PFSK-1 (cell line): ENCODE data around the gene ZNF627. TPM values are rescaled to one million over a fixed set of nuclear protein-coding genes. Genes with fewer than 3 reads are reported as not detected.
A peak's percentile ranks its signal among the peaks of the same experiment; 100 is the strongest.

ENCODE experiments used
- FOXP2 ChIP-seq: optimal IDR thresholded peaks from 2 replicates; pipeline ENCODE3; 2011; ENCODE audit warnings: borderline replicate concordance, control low read depth, inconsistent platforms; ENCODE audit not compliant: insufficient read depth; ENCODE audit errors: extremely low read length, extremely low read depth
- POLR2AphosphoS5 ChIP-seq: IDR thresholded peaks from 2 replicates; pipeline ENCODE4 v1.6.1; 2012; ENCODE audit warnings: low read depth, mild to moderate bottlenecking, control low read depth, low read length, moderate library complexity
- REST ChIP-seq, 2 experiments: IDR thresholded peaks; 2 replicates each; pipeline versions ENCODE4 v1.6.1 to v1.8.0; 2011 to 2012; ENCODE audit warnings: low read depth in 2 of 2, low read length in 2 of 2, control low read depth in 1 of 2, inconsistent platforms in 1 of 2, mild to moderate bottlenecking in 1 of 2, moderate library complexity in 1 of 2; ENCODE audit not compliant: insufficient read depth in 1 of 2
- SIN3A ChIP-seq: IDR thresholded peaks from 2 replicates; pipeline ENCODE4 v1.6.1; 2012; ENCODE audit warnings: mild to moderate bottlenecking, low read length, moderate library complexity, borderline replicate concordance; ENCODE audit not compliant: insufficient read depth
- TAF1 ChIP-seq: IDR thresholded peaks from 2 replicates; pipeline ENCODE4 v1.6.1; 2012; ENCODE audit warnings: low read length, control low read depth, borderline replicate concordance; ENCODE audit not compliant: insufficient read depth
- polyA plus RNA-seq: library from polyadenylated mRNA; unstranded; fragments of >200 nt; gene quantifications from one replicate; pipeline ENCODE4 v1.2.1, GENCODE V29; 2012; ENCODE audit warnings: low read depth, missing spikeins; ENCODE audit not compliant: insufficient read length

The ZNF627 gene
- polyA plus RNA-seq = 5.6 TPM

GRCh38 chr19:11597202-11598102 lies at the start of gene ZNF627:
Gene ZNF627, plus strand, starts transcription at chr19:11597483. Its CDS starts 145 bp downstream, at chr19:11597628.
- TF ChIP-seq FOXP2 = peak; percentile 70
- TF ChIP-seq POLR2AphosphoS5 = peak; percentile 96
- TF ChIP-seq REST (IDR thresholded peaks at IDR 0.05; ENCODE audit: insufficient read depth in 1 of 2, low read depth in 2 of 2, low read length in 2 of 2) = no peak
- TF ChIP-seq TAF1 = peak; percentile 86

DNA sequence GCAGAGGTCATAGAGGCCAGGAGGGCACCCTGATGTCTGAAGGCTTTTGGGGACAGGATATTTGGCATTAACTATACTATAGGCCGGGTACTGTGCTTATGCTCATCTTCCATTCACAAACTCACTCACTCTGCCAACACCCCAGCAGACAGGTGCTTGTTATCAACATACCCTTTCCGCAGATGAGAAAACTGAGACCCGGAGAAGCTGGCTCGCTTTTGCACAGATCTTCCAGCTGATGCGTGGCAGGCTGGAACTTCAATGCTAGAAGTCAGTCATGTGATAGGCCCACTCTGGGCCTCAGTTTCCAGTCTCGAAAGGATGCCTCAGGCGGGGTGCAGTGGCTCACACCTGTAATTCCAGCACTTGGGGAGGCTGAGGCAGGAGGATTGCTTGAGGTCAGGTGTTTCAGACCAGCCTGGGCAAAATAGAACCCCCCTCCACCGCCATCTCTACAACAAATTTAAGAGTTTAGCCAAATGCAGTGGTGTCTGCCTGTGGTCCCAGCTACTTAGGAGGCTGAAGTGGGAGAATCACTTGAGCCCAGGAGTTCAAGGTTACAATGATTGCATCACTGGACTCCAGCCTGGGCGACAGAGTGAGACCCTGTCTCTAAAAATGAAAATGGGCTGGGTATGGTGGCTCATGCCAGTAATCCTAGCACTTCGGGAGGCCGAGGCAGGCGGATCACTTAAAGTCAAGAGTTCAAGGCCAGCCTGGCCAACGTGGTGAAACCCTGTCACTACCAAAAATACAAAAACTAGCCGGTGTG lies 49.2 kb upstream of the ZNF627 start:
- TF ChIP-seq FOXP2 (no peak), REST (IDR thresholded peaks at IDR 0.05; ENCODE audit: insufficient read depth in 1 of 2, low read depth in 2 of 2, low read length in 2 of 2) (no peak), POLR2AphosphoS5 (no peak), TAF1 (no peak), SIN3A (no peak)

GRCh38 chr19:11549386-11549953 lies 47.8 kb upstream of the ZNF627 start:
- TF ChIP-seq SIN3A (no peak), POLR2AphosphoS5 (no peak), TAF1 (no peak), REST (IDR thresholded peaks at IDR 0.05; ENCODE audit: insufficient read depth in 1 of 2, low read depth in 2 of 2, low read length in 2 of 2) (no peak), FOXP2 (no peak)

DNA sequence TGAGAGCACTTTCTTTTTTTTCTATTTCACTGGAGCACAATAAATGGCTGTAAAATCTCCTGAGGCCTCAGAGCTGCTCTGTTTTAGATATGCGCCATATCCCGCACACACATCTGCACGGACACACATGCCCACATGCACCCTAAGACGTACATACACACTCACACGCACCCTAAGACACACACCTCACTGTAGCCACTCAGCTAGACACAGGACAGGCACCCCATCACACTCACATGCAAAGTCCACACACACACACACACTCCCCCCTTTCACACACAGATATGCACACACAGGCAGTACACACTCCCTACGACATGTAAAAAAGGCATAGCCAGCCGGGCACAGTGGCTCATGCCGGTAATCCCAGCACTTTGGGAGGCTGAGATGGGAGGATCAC lies 47.0 kb upstream of the ZNF627 start:
- TF ChIP-seq TAF1 = no peak
- TF ChIP-seq POLR2AphosphoS5 = no peak
- no peak for TF ChIP-seq FOXP2
- TF ChIP-seq REST (IDR thresholded peaks at IDR 0.05; ENCODE audit: insufficient read depth in 1 of 2, low read depth in 2 of 2, low read length in 2 of 2) = no peak
- no peak for TF ChIP-seq SIN3A
